ENCODE data around the gene CCDC6.

- TF ChIP-seq POLR2A (IDR thresholded peaks at IDR 0.05) (no peak), CTCF (IDR thresholded peaks at IDR 0.05) (no peak)
Observed at GRCh38 chr10:59748834-59749233, 157.5 kb downstream of the CCDC6 start.
